Uterus (tissue), 2 donors: ENCODE data around the gene VKORC1L1.
"Not testable (repeated sequence)": the region's sequence is repeated elsewhere in the genome, so short reads cannot be mapped to it uniquely, and the experiment has no call there.

Experiments
- POLR2A ChIP-seq, 2 donors: fragments of 450-650 bp; IDR thresholded peaks; one replicate each; pipeline ENCODE4 v1.6.1; 2016; ENCODE audit warnings: antibody characterized with exemption in 2 of 2, mild to moderate bottlenecking in 1 of 2, moderate library complexity in 1 of 2
- TF ChIP-seq, protein P1 (sequence below), 4 experiments: fragments of 200-600 bp in 2 of 4; fragments of 450-650 bp in 2 of 4; sonication (generic) in 2 of 4; IDR thresholded peaks; one replicate each; pipeline ENCODE4 v1.5.1; 2016 to 2019; ENCODE audit warnings: antibody characterized with exemption in 4 of 4, mild to moderate bottlenecking in 2 of 4, moderate library complexity in 1 of 4

DNA sequence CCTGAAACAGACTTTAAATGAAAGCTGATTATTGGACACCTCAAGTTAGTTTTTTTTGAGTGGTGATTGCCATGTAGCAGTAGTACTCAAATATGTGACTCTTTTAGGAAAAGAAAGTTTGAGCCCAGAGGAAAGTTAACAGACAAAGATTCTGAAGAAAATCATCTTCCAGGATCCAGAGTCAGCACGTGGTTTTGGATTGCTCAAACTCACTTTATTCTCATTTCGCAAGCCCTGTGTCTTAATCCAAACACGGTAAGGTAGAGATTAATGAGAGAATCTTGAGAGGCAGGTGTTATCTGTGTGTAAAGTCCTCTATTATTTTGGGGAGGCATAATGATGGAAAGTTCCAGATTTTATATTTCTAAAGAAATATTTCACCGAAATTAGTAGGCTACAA is 2.8 kb downstream of the VKORC1L1 start:
- TF ChIP-seq, protein P1, sequence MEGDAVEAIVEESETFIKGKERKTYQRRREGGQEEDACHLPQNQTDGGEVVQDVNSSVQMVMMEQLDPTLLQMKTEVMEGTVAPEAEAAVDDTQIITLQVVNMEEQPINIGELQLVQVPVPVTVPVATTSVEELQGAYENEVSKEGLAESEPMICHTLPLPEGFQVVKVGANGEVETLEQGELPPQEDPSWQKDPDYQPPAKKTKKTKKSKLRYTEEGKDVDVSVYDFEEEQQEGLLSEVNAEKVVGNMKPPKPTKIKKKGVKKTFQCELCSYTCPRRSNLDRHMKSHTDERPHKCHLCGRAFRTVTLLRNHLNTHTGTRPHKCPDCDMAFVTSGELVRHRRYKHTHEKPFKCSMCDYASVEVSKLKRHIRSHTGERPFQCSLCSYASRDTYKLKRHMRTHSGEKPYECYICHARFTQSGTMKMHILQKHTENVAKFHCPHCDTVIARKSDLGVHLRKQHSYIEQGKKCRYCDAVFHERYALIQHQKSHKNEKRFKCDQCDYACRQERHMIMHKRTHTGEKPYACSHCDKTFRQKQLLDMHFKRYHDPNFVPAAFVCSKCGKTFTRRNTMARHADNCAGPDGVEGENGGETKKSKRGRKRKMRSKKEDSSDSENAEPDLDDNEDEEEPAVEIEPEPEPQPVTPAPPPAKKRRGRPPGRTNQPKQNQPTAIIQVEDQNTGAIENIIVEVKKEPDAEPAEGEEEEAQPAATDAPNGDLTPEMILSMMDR (IDR thresholded peaks at IDR 0.05) = not testable (repeated sequence)
- not testable (repeated sequence) for TF ChIP-seq POLR2A (IDR thresholded peaks at IDR 0.05)
